ENCODE measurements around the gene HBD. TPM values are rescaled to one million over a fixed set of nuclear protein-coding genes. Genes with fewer than 3 reads are reported as not detected.
"Not testable (repeated sequence)": the region's sequence is repeated elsewhere in the genome, so short reads cannot be mapped to it uniquely, and the experiment has no call there.

HBD gene
- total RNA-seq, 1 donor from 2014 or later: not detected

DNA sequence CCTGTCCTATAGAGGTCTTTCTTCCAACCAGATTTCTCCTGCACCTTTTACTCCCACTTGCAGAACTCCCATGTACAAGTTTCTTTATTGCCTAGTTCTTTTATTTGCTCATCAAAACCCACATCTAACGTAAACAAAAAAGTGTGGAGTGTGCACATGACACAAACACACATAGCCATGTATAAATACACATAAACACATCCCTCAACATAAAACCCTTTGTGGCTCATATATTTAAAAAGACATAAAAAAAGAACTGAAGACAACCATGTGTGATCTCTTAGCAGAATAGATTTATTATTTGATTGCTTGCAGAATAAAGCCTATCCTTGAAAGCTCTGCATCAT, 18.6 kb upstream of the HBD start:
- TF ChIP-seq, protein P1, sequence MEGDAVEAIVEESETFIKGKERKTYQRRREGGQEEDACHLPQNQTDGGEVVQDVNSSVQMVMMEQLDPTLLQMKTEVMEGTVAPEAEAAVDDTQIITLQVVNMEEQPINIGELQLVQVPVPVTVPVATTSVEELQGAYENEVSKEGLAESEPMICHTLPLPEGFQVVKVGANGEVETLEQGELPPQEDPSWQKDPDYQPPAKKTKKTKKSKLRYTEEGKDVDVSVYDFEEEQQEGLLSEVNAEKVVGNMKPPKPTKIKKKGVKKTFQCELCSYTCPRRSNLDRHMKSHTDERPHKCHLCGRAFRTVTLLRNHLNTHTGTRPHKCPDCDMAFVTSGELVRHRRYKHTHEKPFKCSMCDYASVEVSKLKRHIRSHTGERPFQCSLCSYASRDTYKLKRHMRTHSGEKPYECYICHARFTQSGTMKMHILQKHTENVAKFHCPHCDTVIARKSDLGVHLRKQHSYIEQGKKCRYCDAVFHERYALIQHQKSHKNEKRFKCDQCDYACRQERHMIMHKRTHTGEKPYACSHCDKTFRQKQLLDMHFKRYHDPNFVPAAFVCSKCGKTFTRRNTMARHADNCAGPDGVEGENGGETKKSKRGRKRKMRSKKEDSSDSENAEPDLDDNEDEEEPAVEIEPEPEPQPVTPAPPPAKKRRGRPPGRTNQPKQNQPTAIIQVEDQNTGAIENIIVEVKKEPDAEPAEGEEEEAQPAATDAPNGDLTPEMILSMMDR (IDR thresholded peaks at IDR 0.05): no peak
- no peaks in the 10 kb centered on the region for H3K4me1 Mint-ChIP-seq (ENCODE audit: low read depth)
- H3K27me3 Mint-ChIP-seq (ENCODE audit: low read depth): peaks cover 18% of the 10 kb centered on the region
- DNase-seq (ENCODE audit: low spot score): no peak
- H3K9me3 Mint-ChIP-seq (ENCODE audit: low read depth): no peaks in the 10 kb centered on the region
- H3K4me3 Mint-ChIP-seq (ENCODE audit: unreplicated experiment): no peak overlapping the region
- no peaks in the 10 kb centered on the region for H3K36me3 Mint-ChIP-seq (ENCODE audit: low read depth)
- no peak overlapping the region for H3K27ac Mint-ChIP-seq (ENCODE audit: unreplicated experiment)

DNA sequence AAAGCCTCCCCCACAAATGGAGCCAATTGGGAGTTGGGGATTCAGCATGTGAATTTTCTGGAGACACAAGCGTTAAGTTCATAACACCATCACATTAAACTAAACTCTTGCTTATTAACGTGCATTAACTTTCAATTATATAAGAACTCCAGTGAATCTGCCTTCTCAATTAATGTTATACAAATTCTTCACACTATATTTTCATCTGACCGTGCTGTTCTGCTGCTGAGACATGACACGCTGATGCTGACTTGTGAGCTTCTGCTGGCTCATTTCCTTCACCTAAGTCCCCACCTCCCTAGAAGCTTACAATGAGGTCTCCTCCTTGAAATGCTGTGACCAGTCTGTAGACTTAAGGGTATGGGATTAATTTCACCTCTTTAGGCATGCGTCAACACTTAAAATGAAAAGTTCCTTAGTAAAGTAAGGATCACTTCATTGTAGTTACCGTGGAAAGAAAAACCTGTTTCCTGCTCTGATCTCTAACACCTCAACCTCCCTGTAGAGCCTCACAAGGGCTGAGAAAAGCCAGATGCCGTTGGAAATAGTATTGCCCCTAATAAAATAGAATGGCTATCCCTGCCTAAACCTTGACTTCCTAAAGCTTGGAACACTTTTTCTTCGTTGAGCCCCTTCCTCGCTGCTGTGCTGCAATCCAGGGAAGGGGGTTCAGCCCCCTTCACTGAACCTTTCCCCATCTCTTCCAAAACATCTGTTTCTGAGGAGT, 18.1 kb upstream of the HBD start:
- Mint-ChIP-seq H3K27me3 (ENCODE audit: low read depth) (peaks cover 17% of the 10 kb centered on the region), H3K4me3 (ENCODE audit: unreplicated experiment) (no peak overlapping the region)
- TF ChIP-seq, protein P1 (IDR thresholded peaks at IDR 0.05): no peak

DNA sequence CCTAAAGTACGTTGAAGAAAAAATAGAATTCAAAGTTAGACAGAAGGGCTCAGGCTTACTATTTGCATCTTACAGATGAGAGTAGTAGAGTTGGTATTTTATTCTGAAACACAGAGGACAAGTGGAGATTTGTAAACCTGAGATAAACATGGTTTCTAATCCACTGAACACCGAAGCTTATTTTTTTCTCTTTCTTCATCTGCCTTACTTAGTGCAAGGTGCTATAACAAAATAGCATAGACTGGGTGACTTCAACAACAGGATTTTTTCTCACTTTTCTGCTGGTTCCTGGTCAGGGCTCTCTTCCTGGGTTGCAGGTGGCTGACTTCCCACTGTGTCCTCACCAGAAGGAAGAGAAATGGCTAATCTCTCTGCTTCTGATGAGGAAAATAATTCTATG, 17.5 kb upstream of the HBD start:
- Mint-ChIP-seq H3K4me3 (ENCODE audit: unreplicated experiment) (no peak overlapping the region), H3K36me3 (ENCODE audit: low read depth) (no peaks in the 10 kb centered on the region), H3K4me1 (ENCODE audit: low read depth) (no peaks in the 10 kb centered on the region), H3K27ac (ENCODE audit: unreplicated experiment) (no peak overlapping the region), H3K27me3 (ENCODE audit: low read depth) (peaks cover 17% of the 10 kb centered on the region), H3K9me3 (ENCODE audit: low read depth) (no peaks in the 10 kb centered on the region)
- TF ChIP-seq, protein P1 (IDR thresholded peaks at IDR 0.05): no peak
- DNase-seq (ENCODE audit: low spot score): no peak

More for the DNA sequence above, 18.1 kb upstream of the HBD start:
- no peaks in the 10 kb centered on the region for H3K4me1 Mint-ChIP-seq (ENCODE audit: low read depth)
- H3K36me3 Mint-ChIP-seq (ENCODE audit: low read depth): no peaks in the 10 kb centered on the region
- H3K27ac Mint-ChIP-seq (ENCODE audit: unreplicated experiment): no peak overlapping the region
- no peaks in the 10 kb centered on the region for H3K9me3 Mint-ChIP-seq (ENCODE audit: low read depth)
- no peak for DNase-seq (ENCODE audit: low spot score)

DNA sequence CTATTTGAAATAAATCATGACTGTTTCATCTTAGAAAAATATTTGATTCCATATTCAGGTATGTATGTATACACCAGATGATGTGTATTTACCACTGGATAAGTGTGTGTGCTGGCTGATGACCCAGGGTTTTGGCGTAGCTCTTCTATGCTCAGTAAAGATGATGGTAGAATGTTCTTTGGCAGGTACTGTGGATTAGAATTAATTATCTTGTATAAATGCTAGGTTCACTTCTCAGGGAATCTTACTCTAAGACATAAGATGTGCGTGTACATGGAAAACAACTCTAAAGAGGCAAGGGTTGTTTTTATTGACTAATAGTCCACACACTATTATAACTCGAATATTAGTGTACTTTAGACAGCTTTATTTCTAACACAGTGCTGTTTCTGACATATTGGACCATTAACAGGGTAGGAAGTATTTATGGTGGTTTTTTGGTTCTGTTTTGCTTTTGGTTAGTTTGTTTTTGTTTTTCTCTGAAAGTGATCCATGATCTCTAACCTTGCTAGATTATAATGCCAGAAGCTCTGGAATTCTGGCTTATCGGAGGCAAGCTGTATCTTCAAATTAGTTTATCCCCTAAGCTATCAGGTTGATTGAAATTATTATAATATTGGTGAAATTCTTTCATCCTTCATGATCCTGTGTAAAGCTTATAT, 16.4 kb upstream of the HBD start:
- peaks cover 23% of the 10 kb centered on the region for H3K27me3 Mint-ChIP-seq (ENCODE audit: low read depth)
- H3K27ac Mint-ChIP-seq (ENCODE audit: unreplicated experiment): no peak overlapping the region
- no peaks in the 10 kb centered on the region for H3K9me3 Mint-ChIP-seq (ENCODE audit: low read depth)
- H3K36me3 Mint-ChIP-seq (ENCODE audit: low read depth): no peaks in the 10 kb centered on the region
- H3K4me3 Mint-ChIP-seq (ENCODE audit: unreplicated experiment): no peak overlapping the region
- TF ChIP-seq, protein P1 (IDR thresholded peaks at IDR 0.05): no peak
- H3K4me1 Mint-ChIP-seq (ENCODE audit: low read depth): no peaks in the 10 kb centered on the region
- DNase-seq (ENCODE audit: low spot score): no peak

DNA sequence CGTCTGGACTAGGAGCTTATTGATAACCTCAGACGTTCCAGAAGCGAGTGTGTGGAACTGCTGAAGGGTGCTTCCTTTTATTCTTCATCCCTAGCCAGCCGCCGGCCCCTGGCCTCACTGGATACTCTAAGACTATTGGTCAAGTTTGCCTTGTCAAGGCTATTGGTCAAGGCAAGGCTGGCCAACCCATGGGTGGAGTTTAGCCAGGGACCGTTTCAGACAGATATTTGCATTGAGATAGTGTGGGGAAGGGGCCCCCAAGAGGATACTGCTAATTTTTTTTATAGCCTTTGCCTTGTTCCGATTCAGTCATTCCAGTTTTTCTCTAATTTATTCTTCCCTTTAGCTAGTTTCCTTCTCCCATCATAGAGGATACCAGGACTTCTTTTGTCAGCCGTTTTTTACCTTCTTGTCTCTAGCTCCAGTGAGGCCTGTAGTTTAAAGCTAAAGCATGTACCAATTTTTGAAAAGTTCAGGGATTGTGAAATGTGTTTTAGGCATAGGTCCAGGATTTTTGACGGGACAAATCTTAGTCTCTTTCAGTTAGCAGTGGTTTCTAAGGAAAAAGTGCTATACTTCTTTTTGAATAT, 15.6 kb upstream of the HBD start, which contains the start of gene HBG1:
Gene HBG1 (minus strand): TSS at position 51 of the 590 bp plus-strand sequence. CDS start 53 bp downstream, outside the sequence.
- not testable (repeated sequence) for DNase-seq (ENCODE audit: low spot score); H3K36me3 Mint-ChIP-seq (ENCODE audit: low read depth); H3K4me3 Mint-ChIP-seq (ENCODE audit: unreplicated experiment); H3K9me3 Mint-ChIP-seq (ENCODE audit: low read depth); H3K27ac Mint-ChIP-seq (ENCODE audit: unreplicated experiment); H3K4me1 Mint-ChIP-seq (ENCODE audit: low read depth)
- H3K27me3 Mint-ChIP-seq (ENCODE audit: low read depth): peaks cover 26% of the 10 kb centered on the region

DNA sequence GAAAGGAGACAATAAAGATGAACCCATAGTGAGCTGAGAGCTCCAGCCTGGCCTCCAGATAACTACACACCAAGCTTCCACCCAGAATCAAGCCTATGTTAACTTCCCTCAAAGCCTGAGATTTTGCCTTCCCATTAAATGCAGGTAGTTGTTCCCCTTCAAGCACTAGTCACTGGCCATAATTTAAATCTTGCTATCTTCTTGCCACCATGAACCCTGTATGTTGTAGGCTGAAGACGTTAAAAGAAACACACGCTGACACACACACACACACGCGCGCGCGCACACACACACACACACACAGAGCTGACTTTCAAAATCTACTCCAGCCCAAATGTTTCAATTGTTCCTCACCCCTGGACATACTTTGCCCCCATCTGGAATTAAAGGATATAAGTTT, 14.2 kb upstream of the HBD start:
- H3K4me3 Mint-ChIP-seq (ENCODE audit: unreplicated experiment); H3K27ac Mint-ChIP-seq (ENCODE audit: unreplicated experiment); H3K9me3 Mint-ChIP-seq (ENCODE audit: low read depth): not testable (repeated sequence)

More for the DNA sequence above, 14.2 kb upstream of the HBD start:
- H3K36me3 Mint-ChIP-seq (ENCODE audit: low read depth); DNase-seq (ENCODE audit: low spot score); H3K4me1 Mint-ChIP-seq (ENCODE audit: low read depth): not testable (repeated sequence)
- H3K27me3 Mint-ChIP-seq (ENCODE audit: low read depth): peaks cover 26% of the 10 kb centered on the region

Data from chondrocyte (in vitro differentiated cells).